Stimulated activated CD8-positive, alpha-beta memory T cell treated with anti-CD3 and anti-CD28 coated beads, Interleukin-15, amount 100 ng/mL, for 1 hour (primary cell): ENCODE data around the gene DIP2C.
"Not testable (repeated sequence)": the region's sequence is repeated elsewhere in the genome, so short reads cannot be mapped to it uniquely, and the experiment has no call there.

Experiments used
- DNase-seq: peaks from one replicate; pipeline ENCODE4 v3.0.0-alpha.2; 2020; ENCODE audit warnings: low read depth

The DIP2C gene

DNA sequence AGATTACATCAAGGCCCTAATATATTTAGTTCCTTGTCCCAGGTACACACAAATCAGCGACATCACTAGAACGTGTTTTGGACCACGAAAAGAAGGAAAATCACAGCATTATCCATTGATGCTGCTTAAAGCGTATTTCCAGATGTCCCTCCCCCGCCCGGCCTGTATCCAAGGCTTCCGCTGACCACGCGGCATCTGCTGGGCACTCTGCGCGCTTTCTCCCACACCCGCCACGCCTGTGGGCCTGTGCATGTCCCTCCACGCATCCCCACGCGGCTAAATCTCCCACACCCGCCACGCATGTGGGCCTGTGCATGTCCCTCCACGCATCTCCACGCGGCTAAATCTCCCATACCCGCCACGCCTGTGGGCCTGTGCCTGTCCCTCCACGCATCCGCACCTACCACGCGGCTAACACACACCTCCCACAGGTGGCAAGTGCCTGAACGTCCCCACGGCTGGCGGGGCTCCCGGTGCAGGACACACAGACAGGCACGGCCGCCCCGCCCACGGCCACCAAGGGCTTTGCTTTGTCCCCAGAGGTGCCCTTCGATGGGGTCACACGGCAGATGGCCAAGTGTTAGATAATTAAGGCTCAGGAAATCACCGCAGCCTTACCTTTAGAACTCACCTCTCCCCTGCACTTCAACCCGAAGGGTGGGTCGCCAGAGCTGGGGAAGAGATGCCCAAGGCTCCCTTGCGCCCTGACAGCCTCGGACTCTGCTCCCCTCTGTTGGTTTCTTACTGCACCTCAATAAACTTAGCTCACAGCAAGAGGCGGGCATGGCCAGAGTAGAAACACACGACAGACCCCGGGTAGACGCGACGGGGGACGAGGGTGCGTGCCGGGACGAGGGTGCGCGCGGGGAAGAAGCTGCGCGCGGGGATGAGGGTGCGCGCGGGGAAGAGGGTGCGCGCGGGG lies 49.5 kb downstream of the DIP2C start:
- DNase-seq: no peak

GRCh38 chr10:639001-639750 lies 50.3 kb downstream of the DIP2C start:
- no peak for DNase-seq

- no peak for DNase-seq
These were observed 51.7 kb downstream of the DIP2C start for GRCh38 chr10:637771-638195.

DNA sequence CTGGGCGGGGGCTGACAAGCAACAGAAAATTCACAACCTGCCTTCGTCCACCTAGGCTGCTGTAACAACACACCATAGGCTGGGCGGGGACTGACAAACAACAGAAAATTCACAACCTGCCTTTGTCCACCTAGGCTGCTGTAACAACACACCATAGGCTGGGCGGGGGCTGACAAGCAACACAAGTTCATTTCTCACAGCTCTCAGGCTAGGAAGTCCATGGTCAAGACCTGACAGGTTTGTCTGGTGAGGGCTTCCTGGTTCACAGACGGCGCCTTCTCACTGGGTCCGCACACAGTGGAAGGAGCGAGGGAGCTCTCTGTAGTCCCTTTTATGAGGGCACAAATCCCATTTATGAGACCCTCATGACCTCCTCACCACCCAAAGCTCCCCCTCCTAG lies 52.2 kb downstream of the DIP2C start:
- no peak for DNase-seq

GRCh38 chr10:636769-637168 lies 52.7 kb downstream of the DIP2C start:
- no peak for DNase-seq

- no peak for DNase-seq
These were observed 53.3 kb downstream of the DIP2C start for GRCh38 chr10:636016-636730.

GRCh38 chr10:635088-635861 lies 54.2 kb downstream of the DIP2C start:
- no peak for DNase-seq

DNA sequence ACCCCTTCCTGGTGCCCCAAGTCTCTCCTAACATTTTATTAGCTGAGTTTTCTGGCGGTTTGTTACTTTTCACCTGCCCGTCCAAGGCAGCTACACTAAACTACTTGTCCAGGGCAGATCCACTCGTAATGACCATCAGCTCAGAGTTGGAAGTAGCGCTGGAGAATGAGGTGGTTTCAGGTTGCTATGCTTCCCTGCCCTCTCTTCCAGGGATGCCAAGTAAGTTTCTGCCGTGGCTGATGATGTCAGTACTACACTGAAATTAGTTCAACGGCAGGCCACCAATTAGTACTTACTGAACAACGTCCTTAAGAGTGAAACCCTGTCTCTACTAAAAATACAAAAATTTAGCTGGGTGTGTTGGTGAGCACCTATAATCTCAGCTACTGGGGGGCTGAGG lies 55.2 kb downstream of the DIP2C start:
- DNase-seq: no peak

DNA sequence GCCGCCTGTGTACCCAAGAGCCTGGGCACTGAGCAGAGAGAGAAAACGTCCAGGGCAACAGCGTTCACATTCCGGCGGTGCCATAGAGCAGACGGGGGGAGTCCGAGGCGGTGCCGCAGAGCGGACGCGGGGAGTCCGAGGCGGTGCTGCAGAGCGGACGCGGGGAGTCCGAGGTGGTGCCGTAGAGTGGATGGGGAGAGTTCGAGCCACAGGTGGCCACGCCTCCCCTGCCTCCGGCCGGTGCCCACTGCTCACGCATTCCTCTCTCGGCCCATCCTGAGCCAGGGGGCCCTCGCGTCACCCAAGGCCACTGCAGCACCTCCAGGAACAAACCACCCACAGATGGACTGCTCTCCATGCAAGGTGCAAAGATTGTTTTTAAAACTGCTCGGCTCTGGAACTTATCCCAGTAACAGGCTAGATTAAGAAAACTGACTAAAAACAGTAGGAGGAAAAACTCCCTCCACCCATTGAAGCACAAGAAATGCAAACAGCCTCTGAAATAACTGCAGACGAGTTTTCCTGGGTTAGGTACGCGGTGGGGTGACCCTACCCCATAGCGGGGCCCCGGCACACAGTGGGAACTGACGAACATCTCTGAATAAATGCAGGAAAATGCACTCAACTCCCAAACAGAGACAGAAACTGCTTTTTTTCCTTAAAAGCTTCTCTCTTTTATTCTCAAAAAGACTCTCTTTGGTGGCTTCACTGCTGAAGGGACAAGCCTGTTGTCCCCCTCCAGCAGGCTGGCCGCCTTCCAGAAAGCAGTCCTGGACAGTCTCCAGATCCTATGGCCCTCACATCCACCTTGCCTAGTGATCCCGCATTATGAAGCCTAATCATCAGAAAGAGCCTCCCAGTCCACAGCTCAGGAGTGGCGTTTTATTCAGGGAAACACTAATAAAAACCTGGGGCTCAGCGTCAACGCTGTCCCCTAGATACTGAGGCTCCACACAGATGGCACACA lies 55.9 kb downstream of the DIP2C start:
- no peak for DNase-seq

- DNase-seq: not testable (repeated sequence)
These were observed 56.7 kb downstream of the DIP2C start for GRCh38 chr10:632807-633177.

- DNase-seq: not testable (repeated sequence)
These were observed 57.2 kb downstream of the DIP2C start for GRCh38 chr10:632155-632806.

DNA sequence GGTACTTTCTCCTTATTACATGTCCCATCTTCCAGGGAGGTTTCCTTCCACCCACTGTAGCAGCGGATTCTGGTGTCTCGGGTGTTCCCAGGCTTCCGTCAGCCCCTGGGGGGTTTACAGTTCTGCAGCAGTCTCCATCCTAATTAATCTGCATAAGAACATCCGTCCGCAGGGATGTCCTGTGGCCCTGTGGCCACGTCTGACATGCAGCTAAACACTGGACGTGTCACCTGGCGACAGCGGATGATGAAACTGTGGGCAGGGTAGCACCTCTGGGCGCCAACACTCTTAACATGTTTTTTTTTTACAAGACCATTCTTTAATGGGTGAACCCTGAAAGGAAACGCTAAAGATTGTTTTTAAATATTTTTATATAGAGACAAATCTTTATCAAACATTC lies 58.2 kb downstream of the DIP2C start:
- DNase-seq: no peak

- no peak for DNase-seq
These were observed 58.8 kb downstream of the DIP2C start for GRCh38 chr10:630581-631073.

DNA sequence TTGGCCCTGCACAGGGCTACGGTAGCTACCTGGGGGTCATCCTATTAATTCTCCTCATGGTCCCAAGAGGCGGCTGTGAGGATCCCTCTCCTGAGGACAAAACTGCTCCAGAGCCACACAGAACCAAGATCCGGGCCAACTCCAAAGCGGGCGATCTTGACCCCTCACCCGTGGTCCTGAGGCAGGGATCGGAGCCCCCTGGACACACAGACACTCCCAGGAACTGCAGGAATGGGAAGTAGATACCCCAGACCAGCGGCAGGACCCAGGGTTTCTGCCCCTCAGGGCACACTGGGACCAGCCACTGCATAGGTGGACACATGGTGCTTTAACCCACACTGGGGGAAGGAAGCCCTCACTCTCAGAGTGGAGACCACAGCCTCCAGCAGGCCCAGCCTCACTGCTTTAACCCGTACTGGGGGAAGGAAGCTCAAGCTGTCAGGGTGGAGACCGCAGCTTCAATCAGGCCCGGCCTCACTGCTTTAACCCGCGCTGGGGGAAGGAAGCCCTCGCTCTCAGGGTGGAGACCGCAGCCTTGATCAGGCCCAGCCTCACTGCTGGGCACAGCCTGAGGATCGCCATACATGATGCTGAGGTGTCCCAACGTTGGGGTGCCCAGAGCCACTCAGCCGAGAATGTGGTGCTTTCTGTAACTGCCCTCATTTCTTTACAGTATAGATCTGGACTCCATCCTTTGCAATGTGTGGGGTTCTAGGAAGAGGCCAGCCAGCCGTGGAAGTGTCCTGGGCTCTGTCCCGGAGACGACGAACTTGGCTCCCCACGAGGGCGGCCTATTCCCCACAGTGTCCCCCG lies 60.1 kb downstream of the DIP2C start:
- DNase-seq: no peak

GRCh38 chr10:628386-629045 lies 61.0 kb downstream of the DIP2C start:
- no peak for DNase-seq

DNA sequence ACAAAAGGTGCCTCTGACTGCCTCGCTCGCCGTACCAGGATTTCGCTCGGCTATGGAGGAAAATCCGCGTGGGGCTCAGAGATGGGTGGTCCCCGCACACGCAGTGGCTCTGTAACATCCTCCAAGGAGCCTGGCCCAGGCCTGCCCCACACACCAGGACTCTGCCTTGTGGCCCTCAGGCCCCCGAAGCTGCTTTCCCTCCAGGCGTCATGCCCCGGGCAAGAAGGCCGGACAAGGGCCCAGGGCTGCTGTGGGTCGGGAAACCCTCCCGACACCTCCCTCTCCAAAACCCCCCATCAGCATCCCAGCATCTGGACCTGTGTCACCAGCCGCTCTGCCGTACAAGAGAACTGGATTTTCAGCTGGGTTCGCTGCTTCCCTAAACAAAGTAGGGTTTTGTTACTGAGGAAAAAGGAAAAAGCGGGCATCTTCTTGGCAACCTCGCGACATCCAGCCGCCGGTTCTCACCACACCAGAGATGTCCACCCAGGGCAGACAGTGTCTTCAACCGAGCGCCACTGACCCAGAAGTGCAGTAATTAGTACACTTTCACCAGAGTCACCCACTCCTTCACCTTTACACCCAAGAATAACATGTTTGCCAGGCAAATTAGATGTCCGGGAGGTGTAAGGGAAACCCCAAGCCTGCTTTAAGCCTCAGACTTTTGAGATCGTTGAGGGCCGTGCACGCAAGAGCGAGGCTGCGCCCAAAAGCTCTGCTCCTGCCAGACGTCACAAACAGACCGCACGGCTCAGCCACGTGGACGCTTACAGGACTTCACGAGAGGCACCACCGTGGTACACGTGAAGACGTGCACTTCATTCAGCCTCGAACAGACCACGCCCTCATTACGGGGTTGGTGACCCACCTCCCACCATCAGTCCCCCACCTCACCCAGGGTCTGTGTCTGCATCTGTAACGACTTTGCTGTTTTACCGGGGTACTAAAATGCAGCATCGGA lies 62.2 kb downstream of the DIP2C start:
- DNase-seq: no peak
